Stimulated activated CD4-positive, alpha-beta T cell treated with anti-CD3 and anti-CD28 coated beads, Interleukin-1b, Interleukin-23, amount 100 ng/mL, for 24 hours (primary cell): ENCODE measurements around the gene GPR75.

Experiments
- DNase-seq, 4 experiments: peaks; one replicate each; pipeline ENCODE4 v3.0.0-alpha.2; 2020; ENCODE audit warnings: low read depth in 4 of 4, low spot score in 1 of 4

The GPR75 gene

DNA sequence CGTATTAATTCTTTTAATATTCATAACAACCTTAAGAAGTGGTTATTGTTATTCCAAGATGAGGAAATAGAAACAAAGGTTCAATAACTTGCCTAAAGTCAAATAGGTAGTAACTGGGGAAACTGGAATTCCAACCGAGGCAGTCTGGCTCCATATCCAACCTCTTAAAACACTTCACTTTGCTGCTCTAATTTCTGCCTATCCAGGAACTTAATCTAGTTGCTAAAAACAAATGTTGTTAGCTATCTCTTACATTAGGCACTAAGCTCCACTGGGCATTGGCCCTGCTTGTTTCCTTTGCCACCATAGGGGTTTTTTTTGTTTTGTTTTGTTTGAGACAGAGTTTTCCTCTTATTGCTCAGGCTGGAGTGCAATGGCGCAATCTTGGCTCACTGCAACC, 48.2 kb downstream of the GPR75 start:
- no peak for DNase-seq
